Measurements from ENCODE around the gene EPPIN. TPM values are rescaled to one million over a fixed set of nuclear protein-coding genes. Genes with fewer than 3 reads are reported as not detected.

Gene EPPIN

DNA sequence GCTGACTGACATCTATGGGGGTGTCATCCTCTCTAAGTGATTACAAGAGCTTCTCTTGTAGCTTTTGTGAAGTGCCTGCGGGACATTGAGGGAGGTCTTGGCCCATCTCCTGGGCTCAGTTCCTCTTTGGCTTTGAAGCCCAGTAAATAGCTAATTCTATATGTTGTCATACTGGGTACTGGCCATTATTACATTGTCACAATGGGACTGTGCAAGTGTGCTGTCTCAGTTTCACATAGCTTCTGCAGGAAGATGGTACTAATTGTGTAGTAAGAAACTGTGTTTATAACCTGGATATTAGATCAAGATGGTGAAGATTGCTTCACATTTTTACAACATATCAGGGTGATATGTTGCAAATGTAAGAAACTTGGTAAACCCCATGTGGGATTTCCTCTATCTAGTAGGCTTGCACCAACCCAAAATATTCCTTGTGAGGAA, 51.7 kb downstream of the EPPIN start:
- H3K79me1 ChIP-seq (ENCODE audit: low read length): no peaks in the 10 kb centered on the region
- no peak overlapping the region for H3K9ac ChIP-seq (ENCODE audit: low read length)
- H3K18ac ChIP-seq (ENCODE audit: low read length): no peak overlapping the region
- H3K36me3 ChIP-seq (ENCODE audit: control insufficient read depth, insufficient read depth, low read length): no peaks in the 10 kb centered on the region
- H3K4me1 ChIP-seq (ENCODE audit: control insufficient read depth, low read depth, low read length): peaks cover 1% of the 10 kb centered on the region
- DNase-seq: no peak
- H2BK120ac ChIP-seq (ENCODE audit: low read depth, low read length): no peak overlapping the region
- no peak overlapping the region for H3K23ac ChIP-seq (ENCODE audit: low read length)
- no peak overlapping the region for H3K4ac ChIP-seq (ENCODE audit: low read depth, low read length)
- no peaks in the 10 kb centered on the region for H3K27me3 ChIP-seq (ENCODE audit: insufficient read depth, low read length, poor library complexity)
- H2AK5ac ChIP-seq (ENCODE audit: low read length): no peak overlapping the region
- H3K79me2 ChIP-seq (ENCODE audit: control insufficient read depth, insufficient read depth, low read length): no peaks in the 10 kb centered on the region
- no peak overlapping the region for H3K4me2 ChIP-seq (ENCODE audit: low read length)
- WGBS (ENCODE audit: extremely low coverage, insufficient coverage, low lambda C conversion rate): no CpG with 5 or more reads among the region's 1 CpG
- no peak overlapping the region for H2BK15ac ChIP-seq (replicated peaks; ENCODE audit: low read depth)
- H3K4me3 ChIP-seq (ENCODE audit: low read length): no peak overlapping the region
- no peak overlapping the region for H4K5ac ChIP-seq (ENCODE audit: low read length)
- H3K27ac ChIP-seq (ENCODE audit: low read depth, low read length): no peak overlapping the region
- H2BK5ac ChIP-seq (ENCODE audit: low read length): no peak overlapping the region
- H3K56ac ChIP-seq (ENCODE audit: low read length): no peak overlapping the region
- H4K8ac ChIP-seq (ENCODE audit: low read depth, low read length): no peak overlapping the region

Small RNA genes within 50 kb of the gene (small RNA-seq; reads per million reads assigned to genes)
- gene AL031663.1 (ENCODE audit: insufficient read depth): not detected
- not detected for gene HSPD1P21 (ENCODE audit: insufficient read depth)
- 0.54 reads per million for gene RNA5SP485 (ENCODE audit: insufficient read depth)

Data from mesendoderm (in vitro differentiated cells).